H1 (cell line): Measurements from ENCODE around the gene CTNND2. TPM values are rescaled to one million over a fixed set of nuclear protein-coding genes. Genes with fewer than 3 reads are reported as not detected.

Experiments used
- CHD1 ChIP-seq: IDR thresholded peaks from 2 replicates; pipeline ENCODE4 v1.6.1; 2012; ENCODE audit warnings: low read depth, low read length, improper control_type of control experiment
- CHD7 ChIP-seq: fragments of 300-600 bp; sonication (generic); IDR thresholded peaks from 2 replicates; pipeline ENCODE4 v1.7.1; 2012; ENCODE audit warnings: low read length, moderate library complexity, mild to moderate bottlenecking, inconsistent platforms; ENCODE audit not compliant: insufficient replicate concordance
- CTCF ChIP-seq, 3 experiments: IDR thresholded peaks; 1 replicate in 2 of 3; 2 replicates in 1 of 3; pipeline versions ENCODE4 v1.5.1 to v1.6.1; 2011; ENCODE audit warnings: low read length in 3 of 3, mild to moderate bottlenecking in 3 of 3, inconsistent platforms in 2 of 3, low read depth in 1 of 3, moderate library complexity in 1 of 3; ENCODE audit not compliant: insufficient read depth in 1 of 3; ENCODE audit errors: control extremely low read depth in 1 of 3
- GTF2F1 ChIP-seq: IDR thresholded peaks from 2 replicates; pipeline ENCODE4 v1.6.1; 2012; ENCODE audit warnings: low read depth, low read length, improper control_type of control experiment, borderline replicate concordance
- RFX5 ChIP-seq: IDR thresholded peaks from 2 replicates; pipeline ENCODE4 v1.6.1; 2011; ENCODE audit warnings: low read depth, low read length, improper control_type of control experiment, borderline replicate concordance
- SUZ12 ChIP-seq: fragments of 200-600 bp; sonication (generic); IDR thresholded peaks from 2 replicates; pipeline ENCODE4 v1.6.1; 2012; ENCODE audit warnings: mild to moderate bottlenecking, inconsistent platforms, low read length, moderate library complexity, mixed read lengths
- TCF12 ChIP-seq: IDR thresholded peaks from 2 replicates; pipeline ENCODE4 v1.6.1; 2011; ENCODE audit warnings: low read depth, mild to moderate bottlenecking, low read length
- polyA plus RNA-seq, 7 experiments: library from polyadenylated mRNA; depleted of rRNA in 3 of 7; stranded (reverse) in 5 of 7; unstranded in 2 of 7; fragments of >200 nt in 5 of 7; fragments of 200-250 nt in 2 of 7; gene quantifications; 1 replicate in 5 of 7; 2 replicates in 1 of 7; 4 replicates in 1 of 7; pipeline versions ENCODE4 v1.2.1 to v1.2.3, GENCODE V29; 2011 to 2013; ENCODE audit warnings: missing spikeins in 2 of 7, mixed read lengths in 2 of 7
- total RNA-seq: library from RNA; stranded (reverse); fragmentation: NEBNext Ultra II Directional; extraction: Animal tissue kit (Norgen Biotek cat#: 25700); gene quantifications from 2 replicates; pipeline ENCODE4 v1.2.1, GENCODE V29; 2021

Gene CTNND2
- total and polyA plus RNA-seq, 2 of the 8 experiments (the other 6 are each of a cell fraction or from before 2014, with no cell fraction given): 7.4 to 14.2 TPM

- TF ChIP-seq GTF2F1: no peak
- no peak for TF ChIP-seq RFX5
- no peak for TF ChIP-seq CTCF (IDR thresholded peaks at IDR 0.05; ENCODE audit: control extremely low read depth in 1 of 3, insufficient read depth in 1 of 3, low read depth in 1 of 3, low read length in 3 of 3)
- no peak for TF ChIP-seq TCF12
- TF ChIP-seq CHD1: no peak
- no peak for TF ChIP-seq SUZ12
- TF ChIP-seq CHD7: no peak
Observed at GRCh38 chr5:11064763-11065450, 839.3 kb downstream of the CTNND2 start (continued).
